GM18951 (cell line): Measurements from ENCODE around the gene B3GNT8.
"Not testable (repeated sequence)": the region's sequence is repeated elsewhere in the genome, so short reads cannot be mapped to it uniquely, and the experiment has no call there.

Source experiments
- POLR2A ChIP-seq: IDR thresholded peaks from 4 replicates; pipeline ENCODE4 v1.6.1; 2011; ENCODE audit warnings: mild to moderate bottlenecking; ENCODE audit not compliant: insufficient read length, insufficient read depth; ENCODE audit errors: extremely low read depth
- in situ Hi-C: fragments of 300-500 bp; cut with MboI; formaldehyde crosslinking; loops from one replicate; pipeline ENCODE4 v1.12.0; 2022; ENCODE audit warnings: low sequenced_read_pairs, mixed read lengths, inconsistent platforms; ENCODE audit not compliant: unreplicated experiment

Gene B3GNT8

GRCh38 chr19:41443813-41444455, 16.8 kb upstream of the B3GNT8 start:
- no peak for TF ChIP-seq POLR2A
- in situ Hi-C loops: no loop called here

DNA sequence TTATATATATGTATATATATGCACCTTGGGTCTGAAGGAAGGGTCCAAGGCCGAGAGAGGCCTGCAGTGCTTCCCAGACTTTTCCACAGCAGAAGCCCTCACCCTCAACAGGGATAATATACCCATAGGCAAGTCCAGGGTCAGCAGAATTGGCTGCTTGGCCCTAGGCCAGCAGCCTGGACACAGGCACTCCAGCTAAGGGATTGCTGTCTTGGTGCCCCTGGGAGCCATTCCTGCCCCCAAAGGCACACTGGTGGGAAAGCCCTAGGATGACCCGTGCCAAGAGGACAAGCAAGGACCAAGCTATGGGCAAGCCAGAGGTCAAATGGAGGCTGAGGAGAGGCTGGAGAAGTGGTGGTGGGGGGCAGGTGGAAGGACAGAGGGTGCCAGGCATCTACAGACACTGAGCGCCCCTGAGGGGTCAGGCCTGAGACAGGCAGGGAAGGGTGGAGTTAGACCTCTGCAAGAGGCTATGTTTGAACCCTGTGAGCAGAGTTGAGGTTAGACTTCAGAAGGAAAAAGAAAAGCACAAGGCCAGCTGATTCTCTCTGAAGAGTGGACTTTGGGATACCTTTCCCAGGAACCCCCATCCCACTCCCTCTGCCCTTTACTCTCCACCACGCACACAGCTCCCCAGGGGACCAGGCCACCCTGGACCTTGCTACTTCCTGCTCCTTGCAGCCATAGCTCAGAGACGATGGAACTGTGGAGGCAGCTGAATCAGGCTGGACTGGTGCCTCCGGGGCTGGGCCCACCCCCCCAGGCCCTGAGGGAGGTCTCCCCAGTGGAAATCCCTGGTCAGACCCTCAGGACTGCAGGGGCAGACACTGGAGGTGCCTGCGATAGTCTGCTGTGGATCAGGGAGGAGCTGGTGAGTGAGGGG, 15.5 kb upstream of the B3GNT8 start, which contains the start of gene ERICH4:
Gene ERICH4 (plus strand): TSS at position 684 of the 883 bp plus-strand sequence. CDS start 14 bp downstream, at position 698.
- in situ Hi-C loops: no loop called here
- no peak for TF ChIP-seq POLR2A

DNA sequence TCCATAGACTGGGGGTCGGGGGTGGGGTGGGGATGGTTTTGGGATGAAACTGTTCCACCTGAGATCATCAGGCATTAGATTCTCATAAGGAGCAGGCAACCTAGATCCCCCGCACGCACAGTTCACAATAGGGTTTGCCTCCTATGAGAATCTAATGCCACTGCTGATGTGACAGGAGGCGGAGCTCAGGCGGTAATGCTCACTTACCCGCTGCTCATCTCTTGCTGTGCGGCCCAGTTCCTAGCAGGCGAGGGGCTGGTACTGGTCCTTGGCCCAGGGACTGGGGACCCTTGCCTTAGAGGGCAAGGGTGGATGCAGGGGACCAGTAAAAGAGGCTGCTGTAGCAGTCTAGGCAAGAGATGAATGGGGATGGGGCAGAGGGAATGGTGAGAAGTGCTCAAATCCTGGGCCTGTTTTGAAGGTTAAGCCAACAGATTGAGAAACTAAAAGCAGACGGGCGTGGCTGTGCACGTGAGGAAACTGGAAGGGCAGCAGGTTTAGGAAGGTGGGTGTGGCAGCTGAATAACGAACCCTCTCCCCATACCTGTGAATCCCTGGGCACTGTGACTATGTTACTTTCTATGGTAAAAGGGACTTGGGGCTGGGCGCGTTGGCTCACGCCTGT, 14.3 kb upstream of the B3GNT8 start:
- TF ChIP-seq POLR2A: no peak
- in situ Hi-C loops: no loop called here

- in situ Hi-C loops: no loop called here
Measured at GRCh38 chr19:41439441-41440222, 12.5 kb upstream of the B3GNT8 start, which contains the start of gene DMAC2. DMAC2 (minus strand) TSS chr19:41439912; CDS start chr19:41439899, 13 bp downstream.

GRCh38 chr19:41437944-41438574, 10.9 kb upstream of the B3GNT8 start:
- no peak for TF ChIP-seq POLR2A
- in situ Hi-C loops: no loop called here

More at GRCh38 chr19:41439441-41440222, 12.5 kb upstream of the B3GNT8 start, which contains the start of gene DMAC2:
- TF ChIP-seq POLR2A: peak; percentile 77

- in situ Hi-C loops: no loop called here
Measured at GRCh38 chr19:41436674-41436951, 9.4 kb upstream of the B3GNT8 start.

GRCh38 chr19:41435936-41436673, 8.9 kb upstream of the B3GNT8 start:
- in situ Hi-C loops: no loop called here
- no peak for TF ChIP-seq POLR2A

More at GRCh38 chr19:41436674-41436951, 9.4 kb upstream of the B3GNT8 start:
- no peak for TF ChIP-seq POLR2A

GRCh38 chr19:41435376-41435775, 8.2 kb upstream of the B3GNT8 start:
- in situ Hi-C loops: not testable (repeated sequence)

- no peak for TF ChIP-seq POLR2A
- in situ Hi-C loops: no loop called here
Measured at GRCh38 chr19:41434450-41434849, 7.3 kb upstream of the B3GNT8 start.

GRCh38 chr19:41433171-41433570, 6.0 kb upstream of the B3GNT8 start:
- in situ Hi-C loops: no loop called here

GRCh38 chr19:41431426-41432386, 4.5 kb upstream of the B3GNT8 start:
- TF ChIP-seq POLR2A: no peak
- in situ Hi-C loops: no loop called here

More at GRCh38 chr19:41433171-41433570, 6.0 kb upstream of the B3GNT8 start:
- TF ChIP-seq POLR2A: no peak

- in situ Hi-C loops: no loop called here
- TF ChIP-seq POLR2A: no peak
Measured at GRCh38 chr19:41430922-41431321, 3.7 kb upstream of the B3GNT8 start.
